COLO668 (cell line): ENCODE results near the gene BBX.

ENCODE experiments used
- DNase-seq: peaks from one replicate; lab custom pipeline; 2025; ENCODE audit not compliant: unreplicated experiment; lab: John Stamatoyannopoulos, UW

The BBX gene

GRCh38 chr3:107598926-107599771 is 76.4 kb downstream of the BBX start:
- DNase-seq = no peak

- DNase-seq = no peak
These were observed 77.0 kb downstream of the BBX start for GRCh38 chr3:107599772-107600145.

- DNase-seq = no peak
These were observed 78.0 kb downstream of the BBX start for GRCh38 chr3:107600780-107601179.

GRCh38 chr3:107604057-107604822 is 81.5 kb downstream of the BBX start:
- DNase-seq = no peak

- no peak for DNase-seq
These were observed 89.2 kb downstream of the BBX start for GRCh38 chr3:107611775-107612469.

GRCh38 chr3:107612664-107613084 is 89.9 kb downstream of the BBX start:
- no peak for DNase-seq

GRCh38 chr3:107619549-107619948 is 96.8 kb downstream of the BBX start:
- DNase-seq = no peak

GRCh38 chr3:107620534-107620933 is 97.8 kb downstream of the BBX start:
- DNase-seq = no peak

GRCh38 chr3:107621465-107621864 is 98.7 kb downstream of the BBX start:
- no peak for DNase-seq

GRCh38 chr3:107627962-107628542 is 105.3 kb downstream of the BBX start:
- no peak for DNase-seq

- no peak for DNase-seq
These were observed 106.8 kb downstream of the BBX start for GRCh38 chr3:107629566-107629965.

GRCh38 chr3:107630779-107631178 is 108.0 kb downstream of the BBX start:
- no peak for DNase-seq

GRCh38 chr3:107632576-107632975 is 109.8 kb downstream of the BBX start:
- DNase-seq = no peak

GRCh38 chr3:107633327-107634098 is 110.8 kb downstream of the BBX start:
- DNase-seq = no peak

GRCh38 chr3:107634099-107634489 is 111.3 kb downstream of the BBX start:
- no peak for DNase-seq

GRCh38 chr3:107637416-107638183 is 114.8 kb downstream of the BBX start:
- no peak for DNase-seq

GRCh38 chr3:107641572-107642307 is 119.0 kb downstream of the BBX start:
- no peak for DNase-seq

- no peak for DNase-seq
These were observed 120.5 kb downstream of the BBX start for GRCh38 chr3:107643038-107643883.
